ENCODE results near the gene DPEP1.

DPEP1 gene

DNA sequence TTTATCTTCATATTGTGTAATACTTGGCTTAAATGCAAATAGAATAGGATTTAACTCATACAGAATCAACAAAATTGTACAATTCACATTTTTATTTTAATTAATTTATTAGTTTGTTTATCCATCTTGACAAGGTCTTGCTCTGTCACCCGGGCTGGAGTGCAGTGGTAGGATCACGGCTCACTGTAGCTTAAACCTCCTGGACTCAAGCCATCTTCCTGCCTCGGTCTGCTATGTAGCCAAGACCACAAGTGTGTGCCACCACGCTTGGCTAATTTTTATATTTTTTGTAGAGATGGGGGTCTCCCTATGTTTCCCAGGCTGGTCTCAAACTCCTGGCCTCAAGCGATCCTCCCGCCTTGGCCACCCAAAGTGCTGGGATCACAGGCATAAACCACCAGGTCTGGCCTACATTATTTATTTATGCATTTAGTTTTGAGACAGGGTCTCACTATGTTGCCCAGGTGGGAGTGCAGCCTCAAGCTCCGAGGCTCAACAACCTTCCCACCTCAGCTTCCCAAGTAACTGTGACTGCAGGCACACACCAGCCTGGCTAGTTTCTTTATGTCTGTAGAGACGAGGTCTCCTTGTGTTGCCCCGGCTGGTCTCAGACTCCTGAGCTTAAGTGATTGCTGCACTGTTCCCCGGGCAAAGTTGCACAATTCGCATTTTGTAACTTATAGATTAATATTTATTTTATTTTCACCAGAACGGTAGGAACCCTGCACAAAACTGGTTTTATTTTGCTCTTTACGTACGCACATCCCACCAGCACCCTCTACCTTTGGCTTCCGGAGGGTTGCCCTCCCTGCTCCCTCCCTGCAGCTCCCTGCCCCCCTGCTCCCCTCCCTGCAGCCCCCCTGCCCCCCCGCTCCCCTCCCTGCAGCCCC, 4.9 kb downstream of the DPEP1 start:
- in situ Hi-C loops (cut with HindIII; ENCODE audit: low sequenced_read_pairs) = no loop called here
- TF ChIP-seq, protein P1, sequence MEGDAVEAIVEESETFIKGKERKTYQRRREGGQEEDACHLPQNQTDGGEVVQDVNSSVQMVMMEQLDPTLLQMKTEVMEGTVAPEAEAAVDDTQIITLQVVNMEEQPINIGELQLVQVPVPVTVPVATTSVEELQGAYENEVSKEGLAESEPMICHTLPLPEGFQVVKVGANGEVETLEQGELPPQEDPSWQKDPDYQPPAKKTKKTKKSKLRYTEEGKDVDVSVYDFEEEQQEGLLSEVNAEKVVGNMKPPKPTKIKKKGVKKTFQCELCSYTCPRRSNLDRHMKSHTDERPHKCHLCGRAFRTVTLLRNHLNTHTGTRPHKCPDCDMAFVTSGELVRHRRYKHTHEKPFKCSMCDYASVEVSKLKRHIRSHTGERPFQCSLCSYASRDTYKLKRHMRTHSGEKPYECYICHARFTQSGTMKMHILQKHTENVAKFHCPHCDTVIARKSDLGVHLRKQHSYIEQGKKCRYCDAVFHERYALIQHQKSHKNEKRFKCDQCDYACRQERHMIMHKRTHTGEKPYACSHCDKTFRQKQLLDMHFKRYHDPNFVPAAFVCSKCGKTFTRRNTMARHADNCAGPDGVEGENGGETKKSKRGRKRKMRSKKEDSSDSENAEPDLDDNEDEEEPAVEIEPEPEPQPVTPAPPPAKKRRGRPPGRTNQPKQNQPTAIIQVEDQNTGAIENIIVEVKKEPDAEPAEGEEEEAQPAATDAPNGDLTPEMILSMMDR (IDR thresholded peaks at IDR 0.05; ENCODE audit: low read depth, low read length, missing control alignments) = no peak
- H3K4me3 ChIP-seq (ENCODE audit: low read depth, low read length) = no peak overlapping the region
- no peak for DNase-seq (ENCODE audit: low read depth)

DNA sequence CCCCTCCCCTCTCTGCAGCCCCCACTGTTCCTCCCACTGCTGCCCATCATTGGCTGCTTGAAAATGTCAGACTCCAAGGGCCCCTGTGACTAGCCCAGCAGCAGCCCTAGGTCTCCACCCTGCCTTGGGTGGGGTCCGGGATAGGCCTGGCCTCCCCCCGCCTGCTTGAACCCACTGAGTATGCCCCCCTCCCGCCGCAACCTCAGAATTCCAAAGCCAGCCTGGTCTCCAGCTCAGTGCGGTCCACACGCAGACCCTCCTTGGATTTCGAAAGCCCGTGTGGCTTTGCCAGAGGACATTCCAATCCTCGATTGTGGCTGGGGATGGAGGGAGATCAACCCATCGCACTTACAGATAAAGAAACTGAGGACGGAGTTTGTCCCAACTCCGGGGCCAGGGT, 6.4 kb downstream of the DPEP1 start:
- TF ChIP-seq, protein P1 (IDR thresholded peaks at IDR 0.05; ENCODE audit: low read depth, low read length, missing control alignments) = no peak
- H3K4me3 ChIP-seq (ENCODE audit: low read depth, low read length) = no peak overlapping the region
- in situ Hi-C loops (cut with HindIII; ENCODE audit: low sequenced_read_pairs) = no loop called here
- no peak for DNase-seq (ENCODE audit: low read depth)

DNA sequence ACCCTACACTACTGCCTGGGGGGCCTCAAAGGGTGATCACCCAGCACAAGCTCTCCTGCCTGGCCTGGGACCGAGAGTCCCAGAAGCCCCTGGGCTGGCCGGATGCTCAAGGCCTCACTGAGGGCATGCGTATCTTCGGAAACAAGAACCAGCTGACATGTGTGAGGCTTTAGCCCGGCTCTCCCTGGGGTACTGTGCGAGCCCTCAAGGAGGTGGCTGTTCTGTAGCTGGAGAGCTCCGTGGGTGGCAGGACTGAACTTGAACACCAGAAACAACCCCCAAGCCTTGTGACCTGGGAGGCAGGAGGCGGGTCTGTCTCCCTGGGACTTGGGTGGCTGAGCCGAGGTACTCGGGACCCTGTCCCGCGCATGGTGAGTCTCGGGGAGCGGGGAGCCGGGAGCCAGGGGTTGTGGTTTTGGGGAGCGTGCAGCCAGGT, 7.0 kb downstream of the DPEP1 start:
- in situ Hi-C loops (cut with HindIII; ENCODE audit: low sequenced_read_pairs) = no loop called here
- DNase-seq (ENCODE audit: low read depth) = no peak
- no peak overlapping the region for H3K4me3 ChIP-seq (ENCODE audit: low read depth, low read length)
- TF ChIP-seq, protein P1 (IDR thresholded peaks at IDR 0.05; ENCODE audit: low read depth, low read length, missing control alignments) = no peak

DNA sequence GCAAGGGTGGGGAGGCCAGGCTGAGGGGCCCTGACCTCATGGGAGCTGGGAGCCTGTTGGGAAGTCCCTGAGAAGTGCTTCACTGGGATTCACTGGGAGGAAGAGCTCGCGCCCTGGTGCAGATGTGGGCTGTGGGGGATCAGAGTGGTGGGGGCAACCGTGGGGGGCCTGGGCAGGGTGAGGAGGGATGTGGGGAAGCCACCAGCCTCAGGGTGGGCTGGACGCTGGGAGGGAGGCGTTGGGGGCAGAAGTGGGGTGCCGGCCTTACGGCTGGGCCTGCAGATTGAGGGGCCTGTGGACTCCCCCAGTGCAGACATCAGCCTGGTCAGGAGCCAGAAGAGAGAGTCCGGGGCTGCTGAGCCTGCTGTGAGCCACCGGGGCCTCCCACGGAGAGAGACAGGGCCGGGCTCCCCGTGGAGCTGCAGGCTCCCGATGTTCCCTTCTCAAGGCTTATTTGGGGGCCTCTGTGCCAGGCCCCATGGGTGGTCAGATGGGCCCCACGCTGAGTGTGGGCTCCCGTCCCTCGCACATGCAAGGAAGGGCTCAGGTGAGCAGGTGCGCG, 7.8 kb downstream of the DPEP1 start:
- TF ChIP-seq, protein P1 (IDR thresholded peaks at IDR 0.05; ENCODE audit: low read depth, low read length, missing control alignments) = no peak

DNA sequence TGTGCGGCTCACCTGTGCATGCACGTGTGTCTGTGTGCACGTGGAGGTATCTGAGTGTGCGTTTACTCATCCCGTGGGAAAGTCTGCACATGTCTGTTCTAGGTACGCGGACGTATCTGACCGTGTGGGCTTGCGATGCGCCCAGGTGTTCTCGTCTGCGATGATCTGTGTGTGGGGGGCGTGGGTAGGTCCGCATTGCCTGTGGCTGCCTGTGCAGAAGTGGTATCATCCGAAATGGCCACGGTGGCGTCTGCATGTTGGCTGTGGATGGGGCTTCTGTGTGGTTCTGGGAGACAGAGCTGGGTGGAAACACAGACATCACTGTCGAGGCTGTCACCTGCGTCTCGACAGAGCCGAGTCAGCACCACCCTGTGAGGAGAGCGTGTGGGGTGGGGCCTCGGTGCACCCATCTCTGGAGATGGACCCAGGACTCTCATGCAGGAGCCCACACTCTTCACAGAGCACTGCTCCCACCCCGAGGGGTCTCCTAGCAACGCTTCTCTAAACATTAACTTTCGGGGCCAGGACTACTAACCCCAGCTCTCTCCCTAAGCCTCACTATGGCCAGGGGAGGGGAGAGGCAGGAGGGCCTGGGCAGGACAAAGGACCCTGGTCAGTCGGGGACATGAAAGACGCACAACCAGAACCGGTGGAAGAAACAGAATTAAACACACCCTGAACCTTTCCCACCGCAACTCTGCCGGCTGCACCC, 8.4 kb downstream of the DPEP1 start:
- in situ Hi-C loops (cut with HindIII; ENCODE audit: low sequenced_read_pairs) = no loop called here
- H3K4me3 ChIP-seq (ENCODE audit: low read depth, low read length) = no peak overlapping the region
- TF ChIP-seq, protein P1 (IDR thresholded peaks at IDR 0.05; ENCODE audit: low read depth, low read length, missing control alignments) = no peak
- no peak for DNase-seq (ENCODE audit: low read depth)

More for the DNA sequence above, 7.8 kb downstream of the DPEP1 start:
- in situ Hi-C loops (cut with HindIII; ENCODE audit: low sequenced_read_pairs) = no loop called here
- no peak overlapping the region for H3K4me3 ChIP-seq (ENCODE audit: low read depth, low read length)
- DNase-seq (ENCODE audit: low read depth) = no peak

DNA sequence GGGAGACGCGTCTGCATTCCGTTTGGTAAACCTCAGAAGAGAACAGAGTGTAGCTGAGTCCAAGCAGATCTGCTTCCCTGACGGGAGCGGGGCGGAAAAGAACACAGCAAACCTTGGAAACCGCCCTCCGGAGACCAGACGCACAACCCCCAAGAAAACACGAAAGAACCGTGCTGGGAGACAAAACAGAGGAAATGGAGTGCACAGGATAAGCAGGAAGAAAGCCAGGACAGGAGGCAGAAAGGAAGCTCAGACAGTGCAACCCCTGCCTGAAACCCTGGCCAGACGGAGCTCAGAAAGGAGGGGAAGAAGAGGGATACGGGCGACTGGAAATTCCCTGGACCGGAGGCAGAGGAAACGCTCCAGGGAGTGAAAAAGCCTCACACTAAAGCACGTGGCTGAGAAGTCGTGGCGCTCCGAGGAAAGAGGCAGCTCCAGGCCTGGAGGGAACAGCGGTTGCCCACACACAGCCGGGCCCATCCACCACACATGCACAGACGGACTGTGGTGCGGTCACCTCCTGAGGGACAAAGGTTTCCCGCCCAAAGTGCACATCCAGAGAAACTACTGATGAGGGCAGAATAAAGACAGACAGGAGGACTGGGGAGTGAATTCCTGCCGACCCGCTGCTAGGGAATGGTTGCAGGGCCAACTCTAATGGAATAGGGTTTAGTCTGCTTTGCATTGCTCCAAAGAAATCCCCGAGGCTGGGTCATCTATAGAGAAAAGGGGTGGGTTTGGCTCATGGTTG, 10.2 kb downstream of the DPEP1 start:
- in situ Hi-C loops (cut with HindIII; ENCODE audit: low sequenced_read_pairs) = no loop called here
- no peak overlapping the region for H3K4me3 ChIP-seq (ENCODE audit: low read depth, low read length)
- no peak for DNase-seq (ENCODE audit: low read depth)
- TF ChIP-seq, protein P1 (IDR thresholded peaks at IDR 0.05; ENCODE audit: low read depth, low read length, missing control alignments) = no peak

Data from astrocyte of the cerebellum (primary cell).